IMR-90 (cell line): Measurements from ENCODE around the gene RNU6-9. TPM values are rescaled to one million over a fixed set of nuclear protein-coding genes. Genes with fewer than 3 reads are reported as not detected.
A peak's percentile ranks its signal among the peaks of the same experiment; 100 is the strongest.

ENCODE experiments used
- ATAC-seq: fragments of 200-7000 bp; cut with Tn5 transposase; 2 replicates; pipeline ENCODE4 v1.9.1; 2020; ENCODE audit warnings: low read depth, mild to moderate bottlenecking, moderate library complexity
- BruUV-seq: library from RNA; stranded (reverse); fragments of 400-500 nt; replicated peaks from 2 replicates; lab custom pipeline; 2021; lab: Mats Ljungman, UMichigan
- CTCF ChIA-PET: fragments of 300-600 bp; formaldehyde crosslinking; extraction: SDS; loops from one replicate; lab custom pipeline; 2021; ENCODE audit warnings: antibody characterized with exemption; lab: Yijun Ruan, JAX
- POLR2A ChIA-PET: fragments of 300-600 bp; sonication (Branson Sonifier 250); formaldehyde crosslinking; loops from one replicate; lab custom pipeline; 2022; ENCODE audit warnings: antibody characterized with exemption; ENCODE audit not compliant: unreplicated experiment; lab: Charles Lee
- DNase-seq: peaks from one replicate; pipeline ENCODE4 v3.0.0; 2013
- H2AFZ ChIP-seq: replicated peaks from 2 replicates; pipeline ENCODE3; 2013; ENCODE audit warnings: low read length, mild to moderate bottlenecking; ENCODE audit not compliant: poor library complexity
- H2AK5ac ChIP-seq: 2 replicates; pipeline ENCODE4 v1.6.1; 2013; ENCODE audit warnings: low read depth, low read length, inconsistent platforms
- H2AK9ac ChIP-seq: replicated peaks from 2 replicates; pipeline ENCODE3; 2013; ENCODE audit warnings: mild to moderate bottlenecking, low read depth, low read length, moderate library complexity; ENCODE audit not compliant: poor library complexity
- H2BK120ac ChIP-seq: 2 replicates; pipeline ENCODE4 v1.6.1; 2013; ENCODE audit warnings: low read depth, low read length, inconsistent platforms
- H2BK15ac ChIP-seq: 3 replicates; pipeline ENCODE4 v1.6.1; 2013; ENCODE audit warnings: low read depth, low read length, inconsistent platforms
- H2BK20ac ChIP-seq: 2 replicates; pipeline ENCODE4 v1.6.1; 2013; ENCODE audit warnings: low read depth, mild to moderate bottlenecking, inconsistent platforms, low read length, moderate library complexity
- H2BK5ac ChIP-seq: 2 replicates; pipeline ENCODE4 v1.6.1; 2013; ENCODE audit warnings: mild to moderate bottlenecking, low read depth, low read length, inconsistent platforms; ENCODE audit not compliant: poor library complexity, severe bottlenecking
- H3K14ac ChIP-seq: replicated peaks from 2 replicates; pipeline ENCODE4 v1.6.1; 2013; ENCODE audit warnings: low read depth, low read length, inconsistent platforms
- H3K18ac ChIP-seq: 2 replicates; pipeline ENCODE4 v1.6.1; 2013; ENCODE audit warnings: low read depth, low read length, control low read depth
- H3K23ac ChIP-seq: 2 replicates; pipeline ENCODE4 v1.6.1; 2013; ENCODE audit warnings: low read depth, low read length, inconsistent platforms
- H3K27ac ChIP-seq: 2 replicates; pipeline ENCODE4 v1.5.1; 2013; ENCODE audit warnings: mild to moderate bottlenecking, control low read depth, low read length; ENCODE audit not compliant: insufficient read depth
- H3K27me3 ChIP-seq: 2 replicates; pipeline ENCODE4 v1.6.1; 2013; ENCODE audit warnings: low read length; ENCODE audit not compliant: control insufficient read depth, insufficient read depth
- H3K36me3 ChIP-seq: 2 replicates; pipeline ENCODE4 v1.6.1; 2013; ENCODE audit warnings: low read length, mixed read lengths; ENCODE audit not compliant: control insufficient read depth, insufficient read depth
- H3K4ac ChIP-seq: 2 replicates; pipeline ENCODE4 v1.6.1; 2013; ENCODE audit warnings: low read depth, low read length, inconsistent platforms
- H3K4me1 ChIP-seq: 2 replicates; pipeline ENCODE4 v1.6.1; 2013; ENCODE audit warnings: low read length, mixed read lengths; ENCODE audit not compliant: control insufficient read depth, insufficient read depth
- H3K4me2 ChIP-seq: 2 replicates; pipeline ENCODE4 v1.6.1; 2013; ENCODE audit warnings: low read depth, mild to moderate bottlenecking, control low read depth, low read length, moderate library complexity
- H3K4me3 ChIP-seq: 2 replicates; pipeline ENCODE4 v1.5.1; 2013; ENCODE audit warnings: low read depth, mild to moderate bottlenecking, control low read depth, low read length, moderate library complexity; ENCODE audit not compliant: insufficient read depth
- H3K56ac ChIP-seq: 2 replicates; pipeline ENCODE4 v1.6.1; 2013; ENCODE audit warnings: low read length, inconsistent platforms; ENCODE audit not compliant: insufficient read depth; ENCODE audit errors: extremely low read depth
- H3K79me1 ChIP-seq, 2 experiments: 2 replicates each; pipeline ENCODE4 v1.6.1; 2013; ENCODE audit warnings: low read length in 2 of 2, inconsistent platforms in 1 of 2, low read depth in 1 of 2
- H3K9ac ChIP-seq: 2 replicates; pipeline ENCODE4 v1.6.1; 2013; ENCODE audit warnings: low read depth, low read length, control low read depth
- H3K9me1 ChIP-seq: 2 replicates; pipeline ENCODE4 v1.6.1; 2013; ENCODE audit warnings: low read length, inconsistent platforms; ENCODE audit not compliant: insufficient read depth
- H3K9me3 ChIP-seq: 2 replicates; pipeline ENCODE4 v1.6.1; 2013; ENCODE audit warnings: low read length; ENCODE audit not compliant: control insufficient read depth, insufficient read depth
- H4K20me1 ChIP-seq: 2 replicates; pipeline ENCODE4 v1.6.1; 2013; ENCODE audit warnings: low read length, inconsistent platforms; ENCODE audit not compliant: insufficient read depth
- H4K5ac ChIP-seq: 2 replicates; pipeline ENCODE4 v1.6.1; 2013; ENCODE audit warnings: mild to moderate bottlenecking, low read depth, low read length, control low read depth
- H4K8ac ChIP-seq, 2 experiments: 2 replicates each; pipeline ENCODE4 v1.6.1; 2013; ENCODE audit warnings: low read depth in 2 of 2, low read length in 2 of 2, control low read depth in 1 of 2, inconsistent platforms in 1 of 2
- H4K91ac ChIP-seq: 2 replicates; pipeline ENCODE4 v1.6.1; 2013; ENCODE audit warnings: low read depth, low read length, inconsistent platforms; ENCODE audit not compliant: insufficient read depth
- BHLHE40 ChIP-seq: fragments of 150-350 bp; IDR thresholded peaks from 2 replicates; pipeline ENCODE4 v1.6.1; 2016; ENCODE audit warnings: mild to moderate bottlenecking, low read depth, low read length
- CEBPB ChIP-seq: IDR thresholded peaks from 2 replicates; pipeline ENCODE4 v1.6.1; 2012; ENCODE audit warnings: low read depth, low read length, improper control_type of control experiment
- CHD1 ChIP-seq: IDR thresholded peaks from 2 replicates; pipeline ENCODE4 v1.6.1; 2012; ENCODE audit warnings: low read depth, low read length, improper control_type of control experiment
- FOS ChIP-seq: fragments of 150-350 bp; IDR thresholded peaks from 2 replicates; pipeline ENCODE4 v1.6.1; 2016; ENCODE audit warnings: low read depth, low read length
- MAFK ChIP-seq: IDR thresholded peaks from 2 replicates; pipeline ENCODE4 v1.6.1; 2012; ENCODE audit warnings: low read depth, low read length, improper control_type of control experiment
- MAZ ChIP-seq: IDR thresholded peaks from 2 replicates; pipeline ENCODE4 v1.6.1; 2012; ENCODE audit warnings: low read depth, mild to moderate bottlenecking, low read length, improper control_type of control experiment, moderate library complexity, borderline replicate concordance
- MXI1 ChIP-seq: IDR thresholded peaks from 2 replicates; pipeline ENCODE4 v1.6.1; 2012; ENCODE audit warnings: low read depth, mild to moderate bottlenecking, low read length, moderate library complexity, borderline replicate concordance
- NFE2L2 ChIP-seq: fragments of 150-350 bp; IDR thresholded peaks from 2 replicates; pipeline ENCODE4 v1.6.1; 2016; ENCODE audit warnings: low read depth, mild to moderate bottlenecking, low read length
- POLR2A ChIP-seq: IDR thresholded peaks from 2 replicates; pipeline ENCODE4 v1.6.1; 2012; ENCODE audit warnings: mild to moderate bottlenecking, low read depth, low read length
- RAD21 ChIP-seq: IDR thresholded peaks from 2 replicates; pipeline ENCODE4 v1.6.1; 2012; ENCODE audit warnings: low read length, improper control_type of control experiment
- RCOR1 ChIP-seq: IDR thresholded peaks from 2 replicates; pipeline ENCODE4 v1.6.1; 2012; ENCODE audit warnings: mild to moderate bottlenecking, low read length, improper control_type of control experiment; ENCODE audit not compliant: insufficient replicate concordance
- RFX5 ChIP-seq: IDR thresholded peaks from 2 replicates; pipeline ENCODE4 v1.8.0; 2012; ENCODE audit warnings: low read depth, mild to moderate bottlenecking, low read length, moderate library complexity
- SMC3 ChIP-seq: fragments of 150-350 bp; IDR thresholded peaks from 2 replicates; pipeline ENCODE4 v1.6.1; 2016; ENCODE audit warnings: low read depth, mild to moderate bottlenecking, antibody characterized with exemption, low read length, moderate library complexity
- WGBS, 2 experiments: methylation state at CpG; one replicate each; pipeline versions ENCODE4 v1.1.5 to v1.1.7; 2013; ENCODE audit warnings: missing lambda C conversion rate in 2 of 2; ENCODE audit not compliant: insufficient read length in 1 of 2; ENCODE audit errors: extremely low coverage in 2 of 2; 5-methylcytosine and 5-hydroxymethylcytosine counted together
- dilution Hi-C: fragments of 300-500 bp; cut with HindIII; formaldehyde crosslinking; loops from one replicate; pipeline ENCODE4 v1.14.3; 2018; ENCODE audit warnings: low sequenced_read_pairs; ENCODE audit not compliant: unreplicated experiment
- in situ Hi-C: fragments of 300-500 bp; cut with MboI; formaldehyde crosslinking; loops from 3 replicates; pipeline ENCODE4 v1.14.3; 2019; ENCODE audit warnings: low sequenced_read_pairs, inconsistent platforms, mixed read lengths
- intact Hi-C: fragments of 100-400 bp; cut with micrococcal nuclease; formaldehyde crosslinking; loops from 2 replicates; pipeline ENCODE4 v1.10.0; 2022
- polyA plus RNA-seq, 3 experiments: library from polyadenylated mRNA; depleted of rRNA; stranded (reverse); fragments of >200 nt; gene quantifications; 2 replicates each; pipeline ENCODE4 v1.2.3, GENCODE V29; 2012; ENCODE audit warnings: low replicate concordance in 1 of 3
- total RNA-seq: library from RNA; depleted of rRNA; stranded (reverse); fragments of >200 nt; gene quantifications from 2 replicates; pipeline ENCODE4 v1.2.3, GENCODE V29; 2012
- TF ChIP-seq, protein P1 (sequence below): fragments of 150-350 bp; IDR thresholded peaks from 2 replicates; pipeline ENCODE4 v1.6.1; 2016; ENCODE audit warnings: low read depth, mild to moderate bottlenecking, low read length, moderate library complexity, borderline replicate concordance
- TF ChIP-seq, protein P2 (sequence below): fragments of 150-350 bp; IDR thresholded peaks from 2 replicates; pipeline ENCODE4 v1.6.1; 2017; ENCODE audit warnings: mild to moderate bottlenecking, antibody characterized with exemption, low read length, low read depth
- TF ChIP-seq, protein P3 (sequence below): conservative IDR thresholded peaks from 2 replicates; pipeline ENCODE4 v1.5.1; 2012; ENCODE audit warnings: mild to moderate bottlenecking, low read depth, low read length, improper control_type of control experiment

Gene RNU6-9
- total and polyA plus RNA-seq, 2 of the 4 experiments (the other 2 are of a cell fraction), result not detected

DNA sequence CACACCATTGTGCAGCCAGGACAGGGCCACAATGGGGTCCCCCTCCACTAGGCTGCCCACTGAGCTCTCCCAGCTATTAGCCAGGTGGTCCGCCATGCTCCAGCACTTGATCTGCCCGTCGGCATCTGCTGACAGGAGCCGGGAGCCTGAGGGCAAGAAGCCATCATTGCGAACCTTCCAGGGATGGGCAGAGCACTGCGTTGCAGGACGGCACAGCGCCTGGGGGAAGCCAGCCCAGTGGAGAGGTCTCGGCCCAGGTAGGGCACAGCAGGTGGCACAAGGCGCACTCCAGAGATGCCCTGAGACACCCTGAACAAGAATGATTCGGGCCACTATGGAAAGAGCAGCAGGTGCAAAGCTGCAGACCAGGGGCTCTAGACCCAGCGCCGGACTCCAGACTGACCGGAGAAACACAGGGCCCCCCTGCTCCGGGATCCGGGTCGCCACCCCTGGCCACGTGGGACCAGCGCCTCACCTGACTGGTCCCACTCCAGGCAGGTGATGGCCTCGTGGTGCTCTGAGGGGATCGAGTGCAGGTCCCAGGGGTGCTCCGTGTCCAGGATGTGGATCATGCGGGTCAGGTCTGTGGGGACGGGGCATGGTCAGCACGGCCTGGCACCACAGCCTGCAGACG lies 3.5 kb upstream of the RNU6-9 start:
- Histone ChIP-seq H3K4me2 (no peak overlapping the region), H3K56ac (no peak overlapping the region), H4K8ac (no peak overlapping the region), H4K5ac (no peak overlapping the region), H3K27ac (no peak overlapping the region), H2BK120ac (no peak overlapping the region), H3K36me3 (peaks cover 46% of the 10 kb centered on the region), H3K23ac (no peak overlapping the region), H3K4me1 (no peaks in the 10 kb centered on the region), H3K9ac (no peak overlapping the region), H3K4me3 (no peak overlapping the region), H4K91ac (no peak overlapping the region), H2BK15ac (no peak overlapping the region), H2BK20ac (no peak overlapping the region), H3K14ac (no peak overlapping the region), H4K20me1 (peaks cover 6% of the 10 kb centered on the region), H3K9me1 (peaks cover 2% of the 10 kb centered on the region; the same call in 1 of the 2 replicates), H3K9me3 (no peaks in the 10 kb centered on the region), H3K79me1 (peaks cover 13 to 39% of the 10 kb centered on the region in 2 experiments; a peak in 3 of 4 replicates), H2BK5ac (no peak overlapping the region), H3K4ac (no peak overlapping the region), H2AFZ (peak overlapping the region; percentile 23), H2AK5ac (no peak overlapping the region), H3K27me3 (no peaks in the 10 kb centered on the region), H2AK9ac (no peak overlapping the region), H3K18ac (no peak overlapping the region)
- in situ Hi-C loops (no loop called here), intact Hi-C loops (no loop called here), dilution Hi-C loops (no loop called here)
- 92% methylated on average over 24 of the region's 26 CpGs; no CpG with 5 or more reads in 1 of the 2 experiments for WGBS, 2 experiments
- TF ChIP-seq MXI1 (no peak), CEBPB (no peak), SMC3 (no peak), MAFK (no peak), MAZ (no peak), CHD1 (no peak), NFE2L2 (no peak), RAD21 (no peak), RCOR1 (no peak), BHLHE40 (no peak), FOS (no peak), RFX5 (no peak), POLR2A (no peak)
- TF ChIP-seq, protein P1, sequence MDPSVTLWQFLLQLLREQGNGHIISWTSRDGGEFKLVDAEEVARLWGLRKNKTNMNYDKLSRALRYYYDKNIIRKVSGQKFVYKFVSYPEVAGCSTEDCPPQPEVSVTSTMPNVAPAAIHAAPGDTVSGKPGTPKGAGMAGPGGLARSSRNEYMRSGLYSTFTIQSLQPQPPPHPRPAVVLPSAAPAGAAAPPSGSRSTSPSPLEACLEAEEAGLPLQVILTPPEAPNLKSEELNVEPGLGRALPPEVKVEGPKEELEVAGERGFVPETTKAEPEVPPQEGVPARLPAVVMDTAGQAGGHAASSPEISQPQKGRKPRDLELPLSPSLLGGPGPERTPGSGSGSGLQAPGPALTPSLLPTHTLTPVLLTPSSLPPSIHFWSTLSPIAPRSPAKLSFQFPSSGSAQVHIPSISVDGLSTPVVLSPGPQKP, result no peak
- TF ChIP-seq, protein P2, sequence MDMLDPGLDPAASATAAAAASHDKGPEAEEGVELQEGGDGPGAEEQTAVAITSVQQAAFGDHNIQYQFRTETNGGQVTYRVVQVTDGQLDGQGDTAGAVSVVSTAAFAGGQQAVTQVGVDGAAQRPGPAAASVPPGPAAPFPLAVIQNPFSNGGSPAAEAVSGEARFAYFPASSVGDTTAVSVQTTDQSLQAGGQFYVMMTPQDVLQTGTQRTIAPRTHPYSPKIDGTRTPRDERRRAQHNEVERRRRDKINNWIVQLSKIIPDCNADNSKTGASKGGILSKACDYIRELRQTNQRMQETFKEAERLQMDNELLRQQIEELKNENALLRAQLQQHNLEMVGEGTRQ, result no peak
- TF ChIP-seq, protein P3, sequence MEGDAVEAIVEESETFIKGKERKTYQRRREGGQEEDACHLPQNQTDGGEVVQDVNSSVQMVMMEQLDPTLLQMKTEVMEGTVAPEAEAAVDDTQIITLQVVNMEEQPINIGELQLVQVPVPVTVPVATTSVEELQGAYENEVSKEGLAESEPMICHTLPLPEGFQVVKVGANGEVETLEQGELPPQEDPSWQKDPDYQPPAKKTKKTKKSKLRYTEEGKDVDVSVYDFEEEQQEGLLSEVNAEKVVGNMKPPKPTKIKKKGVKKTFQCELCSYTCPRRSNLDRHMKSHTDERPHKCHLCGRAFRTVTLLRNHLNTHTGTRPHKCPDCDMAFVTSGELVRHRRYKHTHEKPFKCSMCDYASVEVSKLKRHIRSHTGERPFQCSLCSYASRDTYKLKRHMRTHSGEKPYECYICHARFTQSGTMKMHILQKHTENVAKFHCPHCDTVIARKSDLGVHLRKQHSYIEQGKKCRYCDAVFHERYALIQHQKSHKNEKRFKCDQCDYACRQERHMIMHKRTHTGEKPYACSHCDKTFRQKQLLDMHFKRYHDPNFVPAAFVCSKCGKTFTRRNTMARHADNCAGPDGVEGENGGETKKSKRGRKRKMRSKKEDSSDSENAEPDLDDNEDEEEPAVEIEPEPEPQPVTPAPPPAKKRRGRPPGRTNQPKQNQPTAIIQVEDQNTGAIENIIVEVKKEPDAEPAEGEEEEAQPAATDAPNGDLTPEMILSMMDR, result no peak
- ChIA-PET POLR2A (no interaction called here), CTCF (no interaction called here)
- DNase-seq, result no peak
- ATAC-seq, result no peak
- no TSS peak for BruUV-seq
